GM19240 (cell line): ENCODE results near the gene DNAJC11.
"Not testable (repeated sequence)": the region's sequence is repeated elsewhere in the genome, so short reads cannot be mapped to it uniquely, and the experiment has no call there.

Source experiments
- DNase-seq: peaks from one replicate; pipeline ENCODE4 v3.0.0; 2011; ENCODE audit warnings: low spot score; ENCODE audit not compliant: insufficient read length

Gene DNAJC11

DNA sequence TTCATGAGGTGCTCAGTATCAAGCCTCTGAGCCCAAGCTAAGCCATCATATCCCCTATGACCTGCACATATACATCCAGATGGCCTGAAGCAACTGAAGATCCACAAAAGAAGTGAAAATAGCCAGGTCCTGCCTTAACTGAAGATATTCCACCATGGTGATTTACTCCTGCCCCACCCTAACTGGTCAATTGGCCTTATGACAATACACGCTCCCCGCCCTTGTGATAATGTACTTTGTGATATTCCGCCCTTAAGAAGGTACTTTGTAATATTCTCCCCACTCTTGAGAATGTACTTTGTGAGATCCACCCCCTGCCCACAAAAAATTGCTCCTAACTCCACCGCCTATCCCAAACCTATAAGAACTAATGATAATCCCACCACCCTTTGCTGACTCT is 1.7 kb downstream of the DNAJC11 start:
- DNase-seq = not testable (repeated sequence)

DNA sequence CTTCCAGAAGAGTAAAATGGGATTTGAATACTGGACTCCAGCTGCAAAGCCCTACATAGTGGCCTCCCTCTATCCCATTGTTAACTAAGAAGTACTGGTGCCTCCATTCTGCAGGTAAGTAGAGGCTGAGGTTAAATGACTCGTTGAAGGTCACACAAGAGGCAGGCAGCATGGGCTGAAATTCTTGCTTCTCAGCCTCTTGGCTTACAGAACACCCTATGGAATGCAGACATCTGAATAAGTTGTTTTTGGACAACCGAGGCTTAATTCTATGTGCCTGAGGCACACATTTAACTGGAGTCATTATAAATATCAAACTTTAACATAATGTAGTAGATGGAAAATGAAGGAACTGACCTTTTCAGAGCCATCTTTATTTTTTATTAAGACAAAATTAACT is 5.7 kb downstream of the DNAJC11 start:
- DNase-seq = no peak

DNA sequence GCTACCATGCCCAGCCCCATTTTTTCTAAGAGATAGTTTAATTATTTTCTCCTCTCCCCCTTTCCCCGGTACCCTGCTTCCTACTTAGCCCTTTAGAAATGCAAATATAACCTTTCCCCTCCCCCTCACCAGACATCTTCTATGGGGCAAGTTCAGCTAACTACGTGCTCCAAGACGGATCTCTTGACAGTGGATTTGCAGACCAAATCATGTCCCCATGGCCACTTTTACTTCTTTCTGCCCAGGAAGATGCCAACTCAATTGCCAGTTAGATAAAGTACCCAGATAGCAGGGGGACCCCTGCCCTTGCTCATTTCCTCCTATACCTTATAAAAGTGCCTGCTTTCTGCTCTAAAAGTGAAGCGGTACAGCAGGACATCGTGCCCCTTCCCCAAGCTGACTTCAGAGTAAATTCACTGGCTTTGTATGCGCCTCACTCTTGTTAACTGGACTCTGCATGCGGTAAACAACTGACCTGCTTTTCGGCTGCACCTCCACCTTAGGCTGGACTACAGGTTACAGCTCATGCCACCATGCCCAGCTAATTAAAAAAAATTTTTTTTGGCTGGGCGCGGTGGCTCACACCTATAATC is 7.4 kb downstream of the DNAJC11 start:
- DNase-seq = no peak

DNA sequence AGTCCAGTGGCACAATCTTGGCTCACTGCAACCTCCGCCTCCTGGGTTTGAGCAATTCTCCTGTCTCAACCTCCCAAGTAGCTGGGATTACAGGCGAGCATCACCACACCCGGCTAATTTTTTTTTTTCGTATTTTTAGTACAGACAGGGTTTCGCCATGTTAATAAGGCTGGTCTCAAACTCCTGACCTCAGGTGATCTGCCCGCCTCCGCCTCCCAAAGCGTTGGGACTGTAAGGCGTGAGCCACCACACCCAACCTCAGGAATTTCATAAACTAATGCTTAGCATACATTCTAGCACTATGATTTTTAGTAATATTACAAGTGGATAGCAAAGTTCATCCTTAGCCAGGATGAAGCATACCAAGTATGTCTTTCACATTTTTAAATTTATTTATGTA is 8.7 kb downstream of the DNAJC11 start:
- no peak for DNase-seq

DNA sequence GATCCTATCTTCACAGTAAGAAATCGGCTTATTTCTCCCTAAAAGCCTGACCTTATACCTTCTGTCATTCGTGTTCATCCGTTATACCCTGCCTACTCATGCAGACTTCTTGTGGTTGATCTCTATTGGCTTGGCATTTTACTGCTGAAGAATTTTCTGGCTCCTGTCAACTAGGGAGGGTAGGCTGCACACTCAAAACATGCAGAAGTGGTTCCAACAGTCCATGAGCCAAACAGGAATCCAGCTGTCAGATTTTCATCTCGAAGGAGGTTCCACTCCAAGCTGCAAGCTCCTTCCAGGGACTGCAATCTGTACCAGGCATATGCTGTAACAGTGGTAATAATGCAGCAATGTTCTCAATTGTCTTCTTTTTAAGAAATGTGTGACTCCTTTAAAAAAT is 10.1 kb downstream of the DNAJC11 start:
- DNase-seq = no peak

DNA sequence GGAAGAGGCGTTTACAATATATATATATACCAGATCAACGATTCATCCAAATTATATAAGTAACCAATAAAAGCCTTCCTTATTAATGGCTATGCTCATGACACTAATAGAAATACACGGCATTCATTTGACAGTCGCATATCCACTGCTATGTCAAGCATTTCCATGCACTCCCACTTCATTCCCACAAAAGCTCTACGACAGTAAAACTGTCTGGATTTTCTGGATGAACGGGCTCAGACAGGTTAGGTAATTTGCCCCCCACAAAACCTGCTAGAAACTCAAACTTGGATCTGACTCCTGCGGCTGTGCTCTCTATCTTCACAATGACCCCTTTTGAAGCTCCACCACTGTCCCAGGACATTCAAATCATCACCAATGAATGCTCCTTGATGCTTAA is 11.4 kb downstream of the DNAJC11 start:
- no peak for DNase-seq

DNA sequence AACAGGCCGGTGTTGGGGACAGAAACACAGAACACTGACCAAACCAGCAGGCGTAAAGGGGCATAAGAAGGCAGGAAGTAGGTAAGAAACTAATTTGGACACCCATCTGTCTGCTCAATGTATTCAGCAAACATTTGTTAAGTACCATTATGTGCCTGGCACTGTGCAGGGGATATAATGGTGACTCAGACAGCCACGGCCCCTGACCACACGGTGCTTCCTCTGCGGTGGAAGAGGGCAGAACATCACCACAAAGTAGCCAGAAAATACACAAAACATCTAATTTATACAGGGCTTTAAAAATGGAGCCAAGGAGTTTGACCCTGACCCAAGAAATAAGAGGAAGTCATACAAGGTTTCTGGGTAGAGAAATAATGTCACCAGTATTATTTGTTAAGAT is 12.9 kb downstream of the DNAJC11 start:
- DNase-seq = no peak

DNA sequence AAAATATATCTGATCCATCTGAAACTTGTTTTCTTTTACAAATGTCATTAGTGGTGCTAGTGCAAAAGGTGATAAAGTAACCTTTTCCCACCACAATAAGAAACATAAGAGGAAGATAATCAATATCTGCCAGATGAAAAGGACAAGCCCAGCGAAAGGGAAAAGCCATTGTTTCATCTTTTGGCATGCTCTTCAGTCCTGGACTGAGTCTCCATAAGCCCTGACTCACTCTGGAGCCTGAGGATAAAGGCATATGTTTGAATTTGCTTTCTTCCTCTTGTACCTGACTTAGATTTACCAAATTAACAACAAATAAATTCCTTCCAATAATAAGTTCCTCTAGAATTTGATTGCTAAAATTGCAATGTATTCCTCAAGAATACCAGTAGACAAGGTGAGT is 13.6 kb downstream of the DNAJC11 start:
- no peak for DNase-seq

DNA sequence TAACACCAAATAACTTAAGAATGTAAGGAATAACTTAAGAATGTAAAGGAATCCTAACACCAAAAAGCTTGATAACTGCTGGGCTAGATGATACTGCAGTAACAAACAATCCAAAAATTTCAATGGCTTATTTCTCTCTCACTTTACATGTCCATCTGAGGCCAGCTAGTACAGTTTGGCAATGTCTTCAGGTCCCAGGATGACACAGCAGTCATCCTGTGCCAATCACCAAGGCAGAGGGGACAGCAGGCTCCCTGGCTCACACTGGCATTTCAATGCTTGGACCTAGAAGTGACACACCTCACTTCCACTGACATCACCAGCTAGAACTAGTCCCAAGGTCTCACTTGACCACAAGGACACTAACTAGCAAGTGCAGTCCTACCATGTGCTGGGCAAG is 15.3 kb downstream of the DNAJC11 start:
- no peak for DNase-seq

DNA sequence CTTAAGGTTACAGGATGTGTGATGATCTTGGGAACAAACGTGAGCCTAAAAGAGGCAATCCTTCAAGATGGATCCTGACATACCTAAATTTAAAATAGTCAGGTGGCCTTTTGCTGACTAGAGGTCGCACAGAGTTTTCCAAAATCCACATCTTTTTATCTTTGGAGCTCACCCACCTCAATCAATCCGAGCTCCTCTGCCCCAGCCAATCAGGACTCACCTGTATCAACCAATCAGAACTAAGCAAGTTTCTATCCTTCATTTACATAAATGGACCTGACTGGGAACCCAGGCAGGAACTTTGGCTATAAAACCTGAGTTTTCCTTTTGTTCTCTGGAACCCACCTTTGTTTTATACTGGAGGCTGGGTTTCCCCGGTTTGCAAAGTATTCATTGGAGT is 16.2 kb downstream of the DNAJC11 start:
- DNase-seq = no peak

DNA sequence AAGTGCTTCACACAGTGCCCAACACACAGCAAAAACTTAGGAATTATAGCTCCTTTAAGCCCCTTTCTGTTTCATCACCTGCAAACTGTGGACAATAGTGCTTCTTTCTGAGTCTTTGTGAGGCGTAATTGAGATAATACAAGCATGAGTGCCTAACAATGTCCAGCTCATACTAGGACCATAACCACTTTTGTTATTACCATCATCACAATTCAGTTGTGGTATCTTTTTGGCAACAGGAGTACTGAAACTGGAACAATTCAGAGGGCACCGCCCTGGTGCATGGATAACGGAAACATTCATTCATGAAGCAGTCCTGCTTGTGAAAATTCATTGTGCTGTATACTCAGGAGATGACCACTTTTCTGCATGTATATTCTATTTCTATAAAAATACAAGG is 18.2 kb downstream of the DNAJC11 start:
- DNase-seq = no peak

DNA sequence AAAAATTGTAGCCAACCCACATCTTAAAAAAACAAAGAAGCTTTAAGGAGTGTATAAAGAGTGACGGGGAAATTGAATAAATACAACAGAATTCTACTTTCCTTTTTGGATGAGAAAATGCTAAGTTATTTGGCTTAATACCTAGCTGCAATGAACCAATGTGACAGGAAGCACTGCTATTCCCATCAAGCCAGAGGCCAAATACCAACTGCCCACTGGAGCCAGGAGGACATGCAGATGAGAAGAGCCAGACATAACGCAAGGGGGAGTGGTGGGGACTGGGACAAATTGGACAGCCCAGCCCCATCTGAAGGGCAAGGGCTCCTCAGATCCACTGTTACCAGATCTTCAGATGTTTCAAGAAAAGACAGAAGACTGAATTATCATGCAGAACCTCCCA is 25.7 kb downstream of the DNAJC11 start:
- DNase-seq = no peak

DNA sequence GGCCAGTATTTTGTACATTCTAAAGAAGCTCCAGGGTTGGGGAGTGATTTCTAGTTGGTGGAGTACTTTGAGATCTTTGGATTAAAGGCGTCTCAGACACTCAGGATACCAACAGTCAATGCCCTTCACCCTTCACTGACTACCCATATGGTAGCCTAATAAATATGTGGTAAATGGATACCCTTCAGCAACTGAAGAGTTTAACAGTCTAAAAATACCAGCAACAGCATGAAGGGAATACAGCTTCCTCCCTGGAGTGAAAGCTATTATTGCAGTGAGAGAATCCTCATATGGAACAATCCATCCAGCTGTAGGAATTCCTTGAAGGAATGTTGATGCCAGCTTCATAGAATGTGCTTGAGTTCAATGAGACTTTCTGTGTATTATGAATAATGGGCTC is 26.8 kb downstream of the DNAJC11 start:
- no peak for DNase-seq

DNA sequence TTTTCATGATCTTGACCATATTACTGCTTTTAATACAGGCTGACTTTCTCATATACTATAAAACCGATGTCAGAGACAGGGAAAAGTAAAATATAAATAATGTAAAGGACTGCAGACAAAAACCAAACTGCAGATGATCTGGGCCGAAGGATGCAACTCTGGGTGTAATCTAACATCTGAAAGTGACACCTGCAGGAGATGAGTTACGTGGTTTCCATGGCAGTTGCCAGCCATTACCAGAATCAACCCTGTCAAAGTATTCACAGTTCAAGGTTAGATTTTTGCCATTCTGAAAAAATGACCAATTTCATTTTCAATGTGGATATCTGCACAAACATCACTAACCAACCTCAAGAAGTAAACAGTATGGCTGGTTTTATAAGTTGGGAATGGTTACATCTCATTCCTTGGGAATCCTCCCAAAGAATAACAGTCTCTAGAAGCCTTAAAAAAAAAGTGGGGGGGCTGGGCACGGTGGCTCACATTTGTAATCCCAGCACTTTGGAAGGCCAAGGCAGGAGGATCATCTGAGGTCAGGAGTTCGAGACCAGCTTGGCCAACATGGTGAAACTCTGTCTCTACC is 27.7 kb downstream of the DNAJC11 start:
- DNase-seq = no peak

DNA sequence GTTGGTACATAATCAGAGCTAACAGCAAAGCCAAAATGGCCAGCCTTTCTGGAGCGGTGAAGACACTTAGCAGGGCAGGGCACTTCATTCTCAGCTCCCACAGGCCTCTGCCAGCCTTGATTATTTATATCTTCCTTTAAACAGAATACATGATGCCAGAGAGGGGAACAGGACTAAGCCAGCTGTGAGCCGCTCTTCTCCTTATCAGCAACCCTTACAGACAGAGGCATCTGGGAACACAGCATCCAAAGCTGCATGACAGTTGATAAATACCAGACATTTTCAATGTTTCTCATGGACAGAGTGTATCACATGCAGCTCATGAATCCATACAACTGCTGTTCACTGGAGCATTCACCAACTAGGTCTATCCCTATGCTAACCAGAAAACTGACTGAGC is 29.1 kb downstream of the DNAJC11 start:
- DNase-seq = no peak

DNA sequence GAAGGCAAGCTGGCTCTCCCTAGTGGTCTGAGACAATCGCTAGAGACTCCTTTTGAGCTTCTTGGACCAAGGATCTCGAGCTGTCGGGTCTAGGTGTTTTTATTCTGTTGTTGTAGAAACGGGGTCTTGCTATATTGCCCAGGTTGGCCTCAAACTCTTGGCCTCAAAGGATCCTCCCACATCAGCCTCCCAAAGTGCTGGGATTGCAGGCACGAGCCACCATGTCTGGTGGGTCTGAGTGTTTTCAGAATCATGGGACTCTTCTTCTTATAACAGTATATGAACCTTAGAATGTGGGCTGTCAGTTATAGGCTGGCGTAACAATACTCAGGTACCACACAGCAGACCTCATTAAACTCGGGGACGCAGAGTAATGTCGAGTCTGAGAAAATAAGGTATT is 33.1 kb downstream of the DNAJC11 start:
- no peak for DNase-seq

DNA sequence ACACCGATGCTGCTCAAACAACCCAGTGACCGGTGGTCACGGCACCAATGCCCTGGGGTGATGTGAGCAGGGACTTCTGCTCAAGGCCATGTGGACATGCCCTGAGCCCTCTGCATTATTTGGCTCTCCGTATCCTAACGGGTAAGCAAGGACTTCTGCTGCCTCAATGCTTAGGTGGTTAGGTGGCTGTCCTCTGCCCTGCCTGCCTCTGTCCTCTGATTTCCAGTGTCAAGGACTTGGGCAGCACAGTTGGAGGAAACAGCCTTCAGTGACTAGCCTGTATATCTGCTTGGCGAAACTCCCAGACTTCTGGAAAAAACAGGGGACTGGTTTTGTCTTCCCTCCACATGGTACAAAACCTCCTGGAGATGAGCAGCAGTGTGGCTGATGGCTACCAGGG is 34.5 kb downstream of the DNAJC11 start:
- DNase-seq = no peak

DNA sequence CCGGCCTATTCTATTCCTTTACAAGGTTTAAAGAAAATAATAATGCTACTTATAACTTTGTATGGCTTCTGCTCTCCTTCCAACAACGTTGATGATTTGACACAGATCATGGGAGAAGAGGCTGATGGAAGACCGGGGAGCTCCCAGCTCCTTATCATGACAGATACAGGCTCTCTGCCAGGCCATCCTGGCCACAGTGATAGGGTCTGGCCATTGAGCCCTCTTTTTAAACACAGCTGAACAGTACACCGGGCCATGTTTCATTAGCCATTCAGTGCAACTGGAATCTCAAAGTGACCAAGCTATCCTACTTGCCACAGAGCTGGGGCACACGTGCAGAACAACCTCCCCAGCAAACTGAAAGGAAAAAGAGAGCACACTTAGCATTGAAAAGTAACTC is 34.9 kb downstream of the DNAJC11 start:
- no peak for DNase-seq

DNA sequence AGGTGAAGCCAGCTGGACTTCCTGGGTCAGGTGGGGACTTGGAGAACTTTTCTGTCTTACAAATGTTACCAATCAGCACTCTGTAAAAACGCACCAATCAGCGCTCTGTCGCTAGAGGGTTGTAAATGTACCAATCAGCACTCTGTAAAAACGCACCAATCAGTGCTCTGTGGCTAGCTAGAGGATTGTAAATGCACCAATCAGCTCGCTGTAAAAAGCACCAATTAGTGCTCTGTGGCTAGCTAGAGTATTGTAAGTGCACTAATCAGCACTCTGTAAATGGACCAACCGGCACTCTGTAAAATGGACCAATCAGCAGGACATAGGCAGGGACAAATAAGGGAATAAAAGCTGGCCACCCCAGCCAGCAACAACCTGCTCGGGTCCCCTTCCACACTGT is 39.1 kb downstream of the DNAJC11 start:
- not testable (repeated sequence) for DNase-seq

DNA sequence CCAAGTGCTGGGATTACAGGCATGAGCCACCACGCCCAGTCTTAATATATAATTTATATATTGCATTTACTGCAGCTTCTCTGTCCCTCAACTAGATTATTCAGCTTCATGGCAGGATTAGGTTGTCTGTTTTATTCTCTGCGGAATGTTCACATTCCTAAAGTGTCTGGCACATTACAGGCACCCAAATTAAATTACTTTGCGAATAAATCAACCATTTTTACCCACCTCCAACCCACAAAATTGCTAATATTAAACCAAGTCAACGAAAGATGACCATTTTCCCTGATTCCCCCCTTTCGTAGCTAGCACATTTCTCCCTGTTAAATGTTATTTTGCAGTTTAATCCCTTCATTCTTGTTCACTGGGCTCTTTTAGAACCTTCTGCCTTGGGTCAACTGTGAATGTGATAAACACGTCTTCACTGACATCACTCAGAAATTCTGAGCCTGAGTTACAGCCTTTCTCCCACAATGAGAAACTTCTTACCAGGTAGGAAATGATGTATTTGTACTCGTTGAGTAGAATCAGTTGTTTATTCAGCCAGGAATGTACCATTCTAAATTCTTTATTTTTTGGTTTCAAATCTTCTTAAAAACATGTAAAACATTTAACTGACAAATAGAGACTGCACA is 41.1 kb downstream of the DNAJC11 start:
- no peak for DNase-seq

DNA sequence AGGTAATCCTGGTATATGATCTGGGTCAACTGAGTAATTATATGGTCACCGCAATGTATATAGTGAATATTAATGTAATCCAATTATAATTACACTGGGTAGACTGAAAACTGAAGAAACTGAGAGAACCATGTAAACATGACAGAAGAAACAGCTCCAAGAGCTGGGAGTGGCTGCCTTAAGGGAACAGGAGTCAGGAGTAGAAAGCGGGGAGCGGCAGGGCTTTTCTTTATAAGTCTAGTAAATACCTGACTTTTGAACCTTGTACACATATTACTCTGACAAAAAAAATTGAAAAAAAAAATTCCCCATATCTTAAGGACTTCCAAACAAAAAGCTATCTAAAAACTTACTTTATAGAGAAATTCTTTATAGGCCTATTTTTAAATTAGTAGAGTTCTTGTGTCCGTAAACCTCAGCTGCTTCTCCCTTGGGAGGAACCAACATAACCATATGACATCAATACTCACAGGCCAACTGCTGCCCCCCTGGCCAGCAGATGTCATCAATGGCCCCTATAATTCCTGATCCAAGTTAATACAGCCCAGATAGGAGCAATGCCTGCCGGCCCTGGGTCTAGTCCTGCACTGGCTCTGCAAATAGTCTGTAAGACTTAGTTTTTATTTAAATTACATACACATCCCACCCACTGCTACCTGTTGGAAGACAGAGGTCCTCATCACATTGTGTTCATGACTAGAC is 43.1 kb downstream of the DNAJC11 start:
- no peak for DNase-seq

DNA sequence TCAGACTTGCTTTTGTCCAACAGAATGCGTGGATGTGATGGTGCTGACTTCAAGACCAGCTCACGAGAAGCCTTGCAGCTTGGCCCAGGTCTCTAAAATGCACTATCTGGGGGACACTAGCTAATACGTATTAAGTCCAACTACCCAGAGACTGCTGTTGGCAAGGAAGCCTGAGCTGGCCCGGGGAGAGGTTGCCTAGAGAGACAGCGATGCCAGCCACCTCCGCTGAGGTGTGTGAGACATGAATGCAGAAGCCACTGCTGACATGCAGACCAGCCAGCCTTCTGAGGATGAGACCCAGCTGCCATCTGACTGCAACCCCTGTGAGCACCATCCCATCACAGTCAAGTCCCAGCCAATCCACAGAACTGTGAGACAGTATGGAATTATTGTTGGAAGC is 44.5 kb downstream of the DNAJC11 start:
- DNase-seq = no peak
